HG03066 (cell line): ENCODE data around the gene CDK19.
"Not testable (repeated sequence)": the region's sequence is repeated elsewhere in the genome, so short reads cannot be mapped to it uniquely, and the experiment has no call there.

Experiments used
- ATAC-seq: cut with Tn5 transposase; IDR thresholded peaks from one replicate; pipeline ENCODE4 v1.9.1; 2021; ENCODE audit warnings: low read depth; ENCODE audit not compliant: unreplicated experiment

Gene CDK19

DNA sequence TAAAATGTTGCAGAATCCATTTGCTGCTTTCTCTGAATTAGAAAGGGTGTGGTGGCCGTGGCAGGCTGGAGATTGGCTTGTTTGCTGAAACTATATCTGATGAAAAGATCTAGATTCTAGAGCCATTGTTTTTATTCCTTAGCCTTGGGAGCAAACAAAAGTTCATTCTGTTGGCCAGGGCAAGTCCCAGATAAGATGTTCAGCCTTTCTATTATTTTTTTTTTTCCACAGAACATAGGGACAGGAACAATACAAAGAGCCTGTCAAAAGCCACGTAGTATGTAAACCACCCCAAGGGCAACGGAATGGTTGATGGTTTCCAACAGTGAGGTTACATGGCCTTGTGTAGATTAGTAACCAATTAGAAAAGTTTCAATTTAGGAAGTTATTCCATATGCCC, 218.9 kb downstream of the CDK19 start:
- no peak for ATAC-seq

DNA sequence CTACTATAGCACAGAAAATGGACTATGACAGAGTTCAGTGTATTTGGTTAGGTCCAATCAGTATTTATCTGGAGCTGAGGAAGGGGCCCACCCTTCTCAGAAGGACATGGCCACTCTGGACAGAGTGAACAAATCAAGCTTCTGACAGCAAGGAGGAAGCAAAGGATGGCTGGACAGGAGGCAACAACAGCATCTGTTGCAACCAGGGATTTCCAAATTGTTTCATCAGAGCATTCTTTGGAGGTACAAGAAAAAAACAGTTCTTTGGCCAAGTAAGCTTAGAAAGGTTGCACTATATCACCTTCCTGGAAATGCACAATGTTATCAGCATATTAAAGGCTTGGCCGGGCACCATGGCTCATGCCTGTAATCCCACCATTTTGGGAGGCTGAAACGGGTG, 220.2 kb downstream of the CDK19 start:
- no peak for ATAC-seq

GRCh38 chr6:110593637-110594036, 221.6 kb downstream of the CDK19 start:
- ATAC-seq, result no peak

DNA sequence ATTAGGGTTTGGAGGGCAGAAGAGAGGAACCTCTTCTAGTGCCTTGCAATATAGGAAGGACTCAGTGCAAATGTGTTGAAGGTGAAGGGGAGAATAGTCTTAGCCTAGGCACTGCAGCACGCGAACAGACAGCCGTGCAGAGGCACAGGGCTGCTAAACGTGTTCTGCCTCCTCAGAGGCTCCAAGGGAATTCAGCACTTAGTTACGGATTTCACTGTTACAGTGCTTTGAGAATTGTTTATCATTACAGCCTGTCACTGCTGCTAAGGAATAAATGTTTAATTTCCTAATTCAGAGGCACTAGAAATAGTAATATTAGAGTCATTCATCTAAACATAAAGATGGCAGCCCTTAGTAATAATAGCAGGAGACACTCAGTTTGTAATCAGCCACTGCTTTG, 222.5 kb downstream of the CDK19 start:
- no peak for ATAC-seq

- no peak for ATAC-seq
These were observed 224.4 kb downstream of the CDK19 start for GRCh38 chr6:110590821-110591351.

- ATAC-seq, result peak; percentile 89
These were observed 225.3 kb downstream of the CDK19 start for GRCh38 chr6:110589865-110590513.

GRCh38 chr6:110587328-110587727, 227.9 kb downstream of the CDK19 start:
- ATAC-seq, result no peak

DNA sequence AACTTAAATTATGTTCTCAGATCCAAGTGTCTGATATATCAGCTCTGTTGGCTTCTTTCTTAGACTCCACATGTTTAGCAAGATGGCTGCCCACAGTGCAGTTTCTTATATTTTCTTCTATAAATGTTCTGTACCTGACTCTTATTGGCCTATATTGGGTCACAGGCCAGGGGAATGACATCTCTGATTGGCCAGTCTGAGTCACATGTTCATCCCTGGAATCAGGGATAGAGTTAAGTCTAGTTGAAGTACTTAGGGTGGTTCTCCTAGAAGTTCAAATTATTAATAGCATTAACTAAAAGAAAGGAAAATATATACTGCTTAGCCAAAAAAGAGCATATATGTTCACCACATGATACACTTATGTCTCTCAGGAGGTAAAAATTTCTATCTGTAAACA, 233.6 kb downstream of the CDK19 start:
- no peak for ATAC-seq

- not testable (repeated sequence) for ATAC-seq
These were observed 237.6 kb downstream of the CDK19 start for GRCh38 chr6:110577596-110578167.

- ATAC-seq, result no peak
These were observed 239.3 kb downstream of the CDK19 start for GRCh38 chr6:110575925-110576463.

DNA sequence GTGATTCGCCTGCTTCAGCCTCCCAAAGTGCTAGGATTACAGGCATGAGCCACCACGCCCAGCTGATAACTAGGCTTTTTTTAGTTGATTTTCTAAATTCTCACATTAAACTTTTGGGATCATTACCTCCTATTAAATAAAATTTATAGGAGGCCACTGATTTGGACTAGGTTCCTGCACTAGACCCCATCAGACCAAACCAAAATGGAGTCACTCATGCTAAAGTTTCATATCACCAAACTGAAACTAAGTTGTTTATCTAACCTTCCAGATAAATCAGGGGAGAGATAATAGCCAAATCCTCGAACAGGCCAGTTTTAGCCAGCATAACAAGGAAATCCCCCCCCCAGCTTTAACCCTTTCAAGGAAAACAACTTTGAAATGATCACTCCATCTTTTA, 240.5 kb downstream of the CDK19 start:
- no peak for ATAC-seq

DNA sequence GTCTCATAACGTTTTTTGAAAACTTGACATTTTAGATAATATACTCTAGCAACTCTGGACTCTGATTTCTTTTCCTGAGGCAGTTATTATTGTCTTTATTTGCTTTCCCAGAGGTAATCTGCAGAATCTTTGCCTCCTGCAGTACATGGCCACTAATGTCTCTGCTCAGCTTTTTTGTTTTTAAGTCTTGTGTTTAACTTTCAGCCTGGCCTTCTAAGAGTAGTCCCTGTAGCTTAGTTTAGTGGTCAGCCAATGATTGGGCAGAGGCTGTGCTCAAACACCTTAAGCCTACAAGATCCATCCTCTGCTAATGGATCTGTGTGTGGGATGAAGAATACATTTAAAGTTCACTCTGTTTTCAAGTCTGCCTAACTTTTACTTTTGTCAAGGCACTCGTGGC, 241.7 kb downstream of the CDK19 start:
- no peak for ATAC-seq

DNA sequence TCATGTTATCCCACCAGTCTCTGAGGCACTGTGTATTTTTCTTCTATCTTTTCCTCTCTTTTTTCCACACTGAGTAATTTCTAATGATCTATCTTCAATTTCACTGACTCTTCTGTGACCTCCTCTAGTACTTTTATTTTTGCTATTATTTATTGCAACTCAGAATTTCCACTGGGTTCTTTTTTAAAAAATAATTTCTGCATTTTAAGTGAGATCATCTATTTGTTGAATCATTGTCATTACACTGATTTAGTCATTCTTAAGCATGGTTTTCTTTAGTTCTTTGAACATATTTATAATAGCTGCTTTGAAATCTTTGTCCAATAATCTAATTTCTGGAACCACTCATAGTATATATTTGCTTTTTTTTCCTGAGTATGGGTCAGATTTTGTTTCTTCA, 242.1 kb downstream of the CDK19 start:
- no peak for ATAC-seq

- ATAC-seq, result no peak
These were observed 247.1 kb downstream of the CDK19 start for GRCh38 chr6:110567957-110568696.

DNA sequence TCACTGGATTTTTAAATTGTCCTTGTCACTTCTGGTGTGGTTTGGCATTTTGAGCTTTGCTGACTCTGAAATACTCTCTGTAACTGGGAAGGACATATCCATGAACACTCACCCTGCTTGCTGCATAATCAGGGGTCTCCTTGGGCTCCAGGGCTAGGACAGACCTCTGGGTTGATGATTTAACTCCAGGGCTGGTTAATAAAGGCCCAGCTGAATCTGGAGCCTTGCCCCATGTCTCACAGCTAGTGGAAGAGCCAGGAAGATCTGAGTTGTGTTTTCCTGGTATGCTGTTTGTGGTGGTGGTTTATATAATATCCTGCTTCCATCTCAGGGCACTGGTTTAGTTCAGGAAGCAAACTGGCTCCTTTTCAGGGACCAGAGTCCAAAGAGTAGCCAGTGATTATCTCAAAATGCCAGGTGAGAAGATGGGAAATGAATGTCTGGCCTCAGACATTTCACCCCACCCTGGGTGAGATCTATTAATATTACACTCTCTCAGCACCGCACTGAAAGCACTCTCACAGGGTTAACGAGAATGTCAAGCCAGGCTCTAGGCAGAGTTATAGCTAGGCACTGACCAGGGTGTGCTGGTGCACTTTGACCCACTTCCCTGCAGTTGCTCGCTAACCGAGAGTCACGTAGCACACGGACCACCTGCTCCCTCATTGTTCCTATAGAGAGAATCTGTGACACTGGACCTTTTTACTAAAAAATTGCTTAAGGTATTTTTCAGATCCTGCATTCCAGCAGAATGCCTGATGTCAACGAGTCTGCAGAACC, 248.7 kb downstream of the CDK19 start:
- ATAC-seq, result no peak

DNA sequence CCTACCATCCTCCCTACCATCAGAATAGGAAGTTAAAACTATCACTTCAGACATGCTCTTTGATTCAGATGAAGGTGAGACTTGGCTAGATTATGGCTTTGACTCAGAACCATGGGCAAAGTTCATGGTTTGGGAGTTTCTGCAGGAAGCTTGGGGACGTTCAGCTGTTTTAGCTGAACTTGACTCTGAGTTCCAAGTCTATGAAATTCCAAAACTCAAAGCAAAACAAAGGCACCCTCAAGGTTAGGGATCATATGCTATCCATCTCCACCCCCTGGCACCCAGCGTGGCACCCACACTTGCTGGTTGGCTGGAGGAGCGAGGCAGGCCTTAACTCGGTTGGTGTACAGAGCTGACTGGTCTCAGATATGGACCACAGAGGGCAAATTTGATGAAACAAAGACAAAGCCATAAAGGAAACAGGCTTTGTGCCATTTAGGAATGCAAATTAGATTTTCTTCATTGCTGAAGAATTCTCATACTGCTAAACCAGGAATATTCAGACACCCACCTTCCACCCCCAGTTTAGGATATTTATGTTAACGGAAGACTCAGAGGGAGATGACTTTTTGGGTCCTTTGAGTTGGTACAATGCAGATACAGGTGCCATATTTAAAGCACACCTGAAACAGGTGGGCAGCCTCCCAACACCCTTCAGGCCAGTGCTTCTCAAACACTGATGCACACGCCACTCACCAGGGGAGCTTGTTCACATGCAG, 250.4 kb downstream of the CDK19 start:
- no peak for ATAC-seq

- no peak for ATAC-seq
These were observed 251.6 kb downstream of the CDK19 start for GRCh38 chr6:110563711-110564110.

DNA sequence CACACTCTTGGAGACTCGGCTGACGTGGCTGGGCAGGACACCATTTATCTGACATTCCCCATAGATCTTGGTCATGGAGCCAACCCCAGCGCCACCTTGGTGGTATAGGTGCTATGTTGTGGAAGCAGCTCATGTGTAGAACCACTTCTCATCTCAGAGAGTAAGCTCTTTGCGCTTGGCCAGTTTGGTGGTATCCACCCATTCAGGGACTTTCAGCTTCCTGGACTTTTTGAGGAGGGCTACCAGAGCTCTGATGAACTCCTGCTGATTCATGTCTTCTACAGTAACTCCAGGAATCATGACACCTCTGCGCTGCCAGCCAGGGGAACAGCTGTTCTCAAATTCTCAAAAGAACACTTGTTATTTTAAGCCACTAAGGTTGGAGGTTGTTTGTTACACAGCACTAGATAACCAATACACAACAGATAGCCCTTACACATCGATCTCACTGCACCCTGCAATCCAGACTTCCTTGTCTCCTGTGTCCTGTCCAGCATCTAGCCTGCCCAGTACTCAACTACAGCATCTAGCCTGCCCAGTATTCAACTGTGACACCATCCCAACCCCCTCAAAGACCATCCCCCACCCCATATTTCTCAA, 252.9 kb downstream of the CDK19 start:
- no peak for ATAC-seq

DNA sequence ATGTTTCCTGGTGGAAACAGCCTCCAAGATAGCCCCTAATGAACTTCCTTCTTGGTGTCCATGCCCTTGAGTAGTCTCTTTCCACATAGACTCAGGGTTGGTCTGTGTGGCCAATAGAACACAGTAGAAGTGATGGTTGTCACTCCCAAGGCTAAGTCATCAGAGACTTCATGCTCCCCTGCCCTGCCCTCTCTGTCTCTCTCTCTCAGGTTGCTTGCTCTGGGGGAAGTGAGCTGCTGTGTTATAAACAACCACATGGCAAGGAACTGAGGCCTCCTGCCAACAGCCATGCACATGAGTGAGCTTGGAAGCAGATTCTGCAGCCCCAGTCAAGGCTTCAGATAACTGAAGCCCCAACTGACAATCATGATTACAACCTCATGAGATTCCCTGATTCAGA, 253.6 kb downstream of the CDK19 start:
- no peak for ATAC-seq

DNA sequence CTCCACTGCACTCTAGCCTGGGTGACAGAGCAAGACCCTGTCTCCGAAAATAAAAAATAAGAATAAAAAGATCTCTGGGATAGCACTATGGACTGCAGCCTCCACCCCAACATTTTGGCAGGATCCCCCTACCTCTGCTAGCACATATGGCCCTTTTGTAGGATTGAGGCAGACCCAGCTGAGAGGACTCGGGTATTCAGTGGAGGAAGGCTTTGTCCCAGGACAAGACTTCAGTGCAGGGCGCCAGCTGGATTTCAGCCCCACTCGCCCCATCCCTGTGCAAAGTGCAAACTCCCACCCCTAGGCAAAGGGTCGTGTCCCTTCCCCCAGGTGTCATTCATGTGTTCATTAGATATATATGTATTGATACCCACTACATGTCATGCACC, 254.3 kb downstream of the CDK19 start:
- no peak for ATAC-seq
